HL-60 (cell line): Measurements from ENCODE around the gene STUM.

ENCODE experiments used
- DNase-seq, 2 experiments: peaks; one replicate each; pipeline ENCODE4 v3.0.0-alpha.2; 2010 to 2020; ENCODE audit warnings: low read depth in 1 of 2, low spot score in 1 of 2
- H3K27ac ChIP-seq: fragments of 250-450 bp; sonication (Bioruptor Pico); replicated peaks from 2 replicates; pipeline ENCODE4 v1.5.1; 2020; ENCODE audit warnings: mild to moderate bottlenecking, moderate library complexity
- H3K27me3 ChIP-seq: fragments of 250-450 bp; sonication (Bioruptor Pico); 2 replicates; pipeline ENCODE4 v1.5.1; 2021; ENCODE audit warnings: mild to moderate bottlenecking, moderate library complexity; ENCODE audit not compliant: insufficient read depth, poor library complexity, severe bottlenecking
- H3K4me3 ChIP-seq: replicated peaks from 2 replicates; pipeline ENCODE4 v1.5.1; 2011; ENCODE audit warnings: mild to moderate bottlenecking, control low read depth, low read length; ENCODE audit not compliant: insufficient read depth
- CTCF ChIP-seq: IDR thresholded peaks from one replicate; pipeline ENCODE4 v1.5.1; 2011; ENCODE audit warnings: low read length, control low read depth, inconsistent platforms; ENCODE audit not compliant: insufficient read depth
- GABPA ChIP-seq: IDR thresholded peaks from 2 replicates; pipeline ENCODE4 v1.6.1; 2012; ENCODE audit warnings: low read depth
- POLR2AphosphoS5 ChIP-seq: IDR thresholded peaks from 2 replicates; pipeline ENCODE4 v1.6.1; 2012; ENCODE audit warnings: low read depth
- REST ChIP-seq: IDR thresholded peaks from 2 replicates; pipeline ENCODE4 v1.6.1; 2012; ENCODE audit warnings: low read depth; ENCODE audit not compliant: insufficient replicate concordance
- SPI1 ChIP-seq: IDR thresholded peaks from 2 replicates; pipeline ENCODE4 v1.6.1; 2012; ENCODE audit warnings: low read depth, mild to moderate bottlenecking, borderline replicate concordance

Gene STUM

DNA sequence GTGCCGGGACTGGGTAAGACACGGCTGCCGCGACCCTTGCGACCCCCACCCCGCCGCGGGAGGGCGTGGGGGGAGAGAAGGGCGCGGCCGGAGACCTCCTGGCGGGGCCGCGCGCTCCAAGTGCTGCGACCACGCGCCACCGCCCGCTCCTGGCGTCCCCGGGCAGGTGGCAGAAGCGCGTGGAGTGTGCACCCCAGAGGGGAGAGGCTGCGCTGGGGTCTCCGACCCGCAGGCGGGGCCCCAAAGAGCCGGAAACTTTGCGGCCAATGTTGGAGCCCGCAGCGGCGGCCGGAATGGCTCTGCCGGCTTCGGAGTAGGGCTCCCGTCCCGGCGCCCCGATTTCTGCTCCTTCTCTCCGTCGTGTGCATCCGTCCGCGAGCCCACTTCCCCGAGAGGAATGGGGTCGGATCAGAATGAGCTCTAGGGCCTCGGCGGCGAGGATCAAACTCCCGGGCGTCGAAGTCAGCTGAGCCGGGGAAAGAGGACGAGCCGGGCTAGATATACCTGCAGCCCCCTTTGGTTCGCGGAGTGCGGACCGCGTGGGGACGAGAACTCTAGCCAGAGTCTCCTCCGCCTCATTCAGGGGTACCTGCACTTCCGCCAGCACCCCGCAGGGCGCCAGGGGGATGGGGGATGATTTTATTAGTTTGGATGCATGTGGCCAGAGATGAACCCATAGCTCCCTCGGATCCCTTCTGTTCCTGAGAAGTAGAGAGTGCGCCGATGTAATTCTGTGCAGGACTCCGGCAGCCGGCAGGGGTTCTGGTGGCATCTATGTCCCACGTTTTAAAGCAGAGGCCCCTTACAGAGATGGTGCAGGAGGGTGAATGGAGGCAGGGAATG is 751 bp downstream of the STUM start:
- Histone ChIP-seq H3K4me3 (peak overlapping the region; percentile 17), H3K27ac (no peak overlapping the region), H3K27me3 (peaks cover 71% of the 10 kb centered on the region)
- DNase-seq, result no peak
- no peak for TF ChIP-seq CTCF
- TF ChIP-seq POLR2AphosphoS5, result no peak
- no peak for TF ChIP-seq SPI1
- no peak for TF ChIP-seq REST
- TF ChIP-seq GABPA, result no peak

GRCh38 chr1:226549937-226550671 is 1.5 kb downstream of the STUM start:
- Histone ChIP-seq H3K4me3 (no peak overlapping the region), H3K27me3 (peaks cover 70% of the 10 kb centered on the region), H3K27ac (no peak overlapping the region)
- DNase-seq, result no peak
- TF ChIP-seq POLR2AphosphoS5 (no peak), SPI1 (no peak), REST (no peak), GABPA (no peak), CTCF (no peak)

- TF ChIP-seq GABPA (no peak), CTCF (no peak), REST (no peak), SPI1 (no peak), POLR2AphosphoS5 (no peak)
- no peak for DNase-seq
- peaks cover 72% of the 10 kb centered on the region for H3K27me3 ChIP-seq
- no peak overlapping the region for H3K4me3 ChIP-seq
- H3K27ac ChIP-seq, result no peak overlapping the region
These were observed 2.1 kb downstream of the STUM start for GRCh38 chr1:226550672-226551041.
